ENCODE measurements around the gene ACADL. TPM values are rescaled to one million over a fixed set of nuclear protein-coding genes. Genes with fewer than 3 reads are reported as not detected.

The ACADL gene
- total and polyA plus RNA-seq, 3 donors from 2014 or later: 4.5 to 18.5 (median 18.1) TPM

- TF ChIP-seq CTCF (IDR thresholded peaks at IDR 0.05) (no peak), POLR2A (IDR thresholded peaks at IDR 0.05) (no peak)
- Histone ChIP-seq H3K27ac (peak overlapping the region; percentile 100), H3K4me3 (peak overlapping the region; percentile 95 to 96), H3K36me3 (ENCODE audit: low read depth, missing control alignments) (no peaks in the 10 kb centered on the region), H3K27me3 (no peaks in the 10 kb centered on the region), H3K4me1 (peaks cover 29% of the 10 kb centered on the region), H3K9me3 (no peaks in the 10 kb centered on the region)
- 10 to 14% methylated on average over 6 of the region's 6 CpGs for WGBS, 2 donors
- DNase-seq: no peak
- intact Hi-C loops (cut with DNase I; ENCODE audit: low total_unique reads): no loop called here
Measured at GRCh38 chr2:210169516-210170195, 55.6 kb downstream of the ACADL start.

GRCh38 chr2:210167227-210167626 lies 58.0 kb downstream of the ACADL start:
- TF ChIP-seq POLR2A (IDR thresholded peaks at IDR 0.05) (no peak), CTCF (IDR thresholded peaks at IDR 0.05) (no peak)
- WGBS, 2 donors: 21 to 26% methylated on average over 1 of the region's 1 CpG
- Histone ChIP-seq H3K4me1 (peaks cover 29% of the 10 kb centered on the region), H3K4me3 (no peak overlapping the region), H3K27me3 (no peaks in the 10 kb centered on the region), H3K27ac (peak overlapping the region; percentile 1 to 100), H3K36me3 (ENCODE audit: low read depth, missing control alignments) (no peaks in the 10 kb centered on the region), H3K9me3 (no peaks in the 10 kb centered on the region)
- intact Hi-C loops (cut with DNase I; ENCODE audit: low total_unique reads): no loop called here
- DNase-seq: no peak

- 19 to 34% methylated on average over 6 of the region's 6 CpGs for WGBS, 2 donors
- no peaks in the 10 kb centered on the region for H3K27me3 ChIP-seq
- H3K4me1 ChIP-seq: peaks cover 16% of the 10 kb centered on the region
- no peaks in the 10 kb centered on the region for H3K36me3 ChIP-seq (ENCODE audit: low read depth, missing control alignments)
- H3K4me3 ChIP-seq: no peak overlapping the region
- no peak for DNase-seq
- intact Hi-C loops (cut with DNase I; ENCODE audit: low total_unique reads): no loop called here
- no peak for TF ChIP-seq CTCF (IDR thresholded peaks at IDR 0.05)
- H3K9me3 ChIP-seq: no peaks in the 10 kb centered on the region
- peak overlapping the region in 1 of 2 donors; percentile 42 for H3K27ac ChIP-seq
Measured at GRCh38 chr2:210162466-210163124, 62.7 kb downstream of the ACADL start.

GRCh38 chr2:210159059-210159458 lies 66.2 kb downstream of the ACADL start:
- intact Hi-C loops (cut with DNase I; ENCODE audit: low total_unique reads): no loop called here
- no peaks in the 10 kb centered on the region for H3K4me1 ChIP-seq
- 97 to 98% methylated on average over 3 of the region's 3 CpGs for WGBS, 2 donors
- H3K27me3 ChIP-seq: no peaks in the 10 kb centered on the region
- no peaks in the 10 kb centered on the region for H3K36me3 ChIP-seq (ENCODE audit: low read depth, missing control alignments)
- no peak for TF ChIP-seq CTCF (IDR thresholded peaks at IDR 0.05)
- TF ChIP-seq POLR2A (IDR thresholded peaks at IDR 0.05): no peak
- H3K4me3 ChIP-seq: no peak overlapping the region
- DNase-seq: no peak
- H3K9me3 ChIP-seq: no peaks in the 10 kb centered on the region
- H3K27ac ChIP-seq: no peak overlapping the region
